Stomach smooth muscle (tissue), 2 donors: ENCODE data around the gene CLEC3B.

Source experiments
- H3K27ac ChIP-seq: one replicate; pipeline ENCODE4 v1.7.0; 2013; ENCODE audit warnings: mild to moderate bottlenecking, low read length, inconsistent platforms
- H3K27me3 ChIP-seq, 2 donors: one replicate each; pipeline ENCODE4 v1.7.0; 2013; ENCODE audit warnings: low read length in 2 of 2; ENCODE audit not compliant: insufficient read depth in 2 of 2, control insufficient read depth in 1 of 2
- H3K36me3 ChIP-seq, 2 donors: one replicate each; pipeline ENCODE4 v1.7.0; 2013; ENCODE audit warnings: low read length in 2 of 2; ENCODE audit not compliant: control insufficient read depth in 2 of 2, insufficient read depth in 2 of 2
- H3K4me1 ChIP-seq: one replicate; pipeline ENCODE4 v1.7.0; 2013; ENCODE audit warnings: low read length; ENCODE audit not compliant: control insufficient read depth, insufficient read depth
- H3K4me3 ChIP-seq, 2 donors: one replicate each; pipeline ENCODE4 v1.7.0; 2013; ENCODE audit warnings: low read length in 2 of 2
- H3K9ac ChIP-seq, 2 donors: one replicate each; pipeline ENCODE4 v1.7.0; 2013; ENCODE audit warnings: low read length in 2 of 2, mild to moderate bottlenecking in 1 of 2
- H3K9me3 ChIP-seq, 2 donors: one replicate each; pipeline ENCODE4 v1.7.0; 2013; ENCODE audit warnings: low read length in 2 of 2; ENCODE audit not compliant: control insufficient read depth in 2 of 2
- donor health status: healthy.
- donor health status: Pancreatic carcinoma.

CLEC3B gene

DNA sequence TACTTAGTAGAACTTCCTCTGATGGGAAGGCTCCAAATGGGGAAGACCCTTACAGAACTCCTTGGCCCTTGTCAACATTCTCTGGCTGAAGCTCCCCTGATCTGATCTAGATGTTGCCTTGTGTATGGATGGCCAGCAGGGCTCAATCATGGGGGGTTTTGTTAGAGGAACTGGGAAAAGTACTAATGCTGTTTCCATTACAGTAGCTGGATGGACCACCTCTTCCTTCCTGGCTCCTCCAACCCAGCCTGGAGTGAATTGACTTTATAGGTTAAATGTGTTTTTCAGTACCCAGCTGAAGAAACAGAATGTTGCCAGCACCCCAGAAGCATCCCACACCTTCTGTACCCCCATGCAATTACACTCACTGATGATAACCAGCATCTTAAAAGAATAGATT is 22.7 kb upstream of the CLEC3B start:
- no peak overlapping the region for H3K9ac ChIP-seq
- no peaks in the 10 kb centered on the region for H3K4me1 ChIP-seq
- H3K9me3 ChIP-seq, result no peaks in the 10 kb centered on the region
- no peak overlapping the region for H3K27ac ChIP-seq
- peaks cover 43 to 57% of the 10 kb centered on the region in 2 donors for H3K36me3 ChIP-seq
- no peaks in the 10 kb centered on the region for H3K27me3 ChIP-seq
- H3K4me3 ChIP-seq, result no peak overlapping the region

DNA sequence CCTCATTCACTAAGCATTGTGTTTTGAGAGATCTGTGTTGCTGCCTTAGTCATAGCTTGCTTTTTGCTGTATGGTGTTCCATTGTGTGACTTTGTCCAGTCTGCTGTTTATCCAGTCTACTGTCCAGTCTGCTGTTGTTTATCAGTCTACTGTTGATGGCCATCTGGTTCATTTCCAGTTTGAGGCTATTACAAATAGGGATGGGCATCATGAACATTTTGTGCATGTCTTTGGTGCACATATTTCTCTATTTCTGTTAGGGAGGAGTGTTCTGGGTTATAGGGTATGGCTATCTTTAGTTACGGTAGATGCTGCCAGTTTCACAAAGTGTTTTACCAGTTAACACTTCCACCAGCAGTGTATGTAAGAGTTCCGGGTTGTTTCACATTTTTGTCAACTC is 22.2 kb upstream of the CLEC3B start:
- H3K9me3 ChIP-seq, result no peaks in the 10 kb centered on the region
- H3K4me1 ChIP-seq, result no peaks in the 10 kb centered on the region
- no peak overlapping the region for H3K4me3 ChIP-seq
- H3K36me3 ChIP-seq, result peaks cover 42 to 54% of the 10 kb centered on the region in 2 donors
- no peak overlapping the region for H3K27ac ChIP-seq
- H3K9ac ChIP-seq, result no peak overlapping the region
- no peaks in the 10 kb centered on the region for H3K27me3 ChIP-seq

DNA sequence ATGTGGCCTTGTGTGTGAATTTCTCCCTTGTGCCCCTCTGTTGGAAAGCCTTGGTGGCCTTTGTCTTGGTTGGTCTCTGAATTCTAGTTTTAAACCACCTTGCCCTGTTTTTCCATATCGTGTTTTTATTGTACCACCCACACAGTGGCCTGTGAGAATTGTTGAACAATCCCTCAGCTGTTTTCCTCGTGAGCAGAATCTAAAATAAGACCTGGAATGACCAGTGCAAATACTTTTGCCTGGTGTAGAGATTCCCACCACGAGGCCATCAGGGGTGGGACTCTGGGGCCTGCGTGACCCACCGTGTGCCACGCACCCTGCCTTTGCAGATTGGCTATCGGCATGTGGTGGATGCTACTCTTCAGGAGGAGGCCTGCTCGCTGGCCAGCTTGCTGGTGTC is 19.0 kb upstream of the CLEC3B start:
- H3K9ac ChIP-seq, result no peak overlapping the region
- H3K27ac ChIP-seq, result no peak overlapping the region
- H3K36me3 ChIP-seq, result peaks cover 30 to 32% of the 10 kb centered on the region in 2 donors

DNA sequence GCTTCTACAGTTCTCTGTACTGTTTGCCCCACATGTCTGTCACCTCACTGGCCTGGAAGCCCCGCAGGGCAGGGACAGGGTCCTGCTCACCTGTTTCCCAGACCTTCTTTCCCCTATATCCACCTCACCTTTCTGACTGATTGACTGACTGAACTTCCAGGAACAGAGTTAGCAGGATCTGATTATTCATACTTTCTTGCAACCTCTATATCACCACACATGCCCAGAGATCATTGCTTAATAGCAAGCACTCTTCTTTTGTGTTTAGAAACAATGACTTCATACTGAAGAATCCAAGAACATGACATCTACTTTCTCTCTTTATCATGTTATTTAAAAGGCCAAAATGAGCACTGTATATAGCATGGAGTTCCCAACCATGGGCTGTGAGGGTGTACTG is 18.0 kb upstream of the CLEC3B start:
- no peaks in the 10 kb centered on the region for H3K27me3 ChIP-seq
- H3K4me3 ChIP-seq, result no peak overlapping the region
- no peaks in the 10 kb centered on the region for H3K9me3 ChIP-seq
- peaks cover 26 to 36% of the 10 kb centered on the region in 2 donors for H3K36me3 ChIP-seq
- no peak overlapping the region for H3K9ac ChIP-seq
- H3K4me1 ChIP-seq, result peaks cover 27% of the 10 kb centered on the region
- H3K27ac ChIP-seq, result no peak overlapping the region

More for the DNA sequence above, 19.0 kb upstream of the CLEC3B start:
- Histone ChIP-seq H3K4me1 (peaks cover 17% of the 10 kb centered on the region), H3K9me3 (no peaks in the 10 kb centered on the region), H3K27me3 (no peaks in the 10 kb centered on the region), H3K4me3 (no peak overlapping the region)

DNA sequence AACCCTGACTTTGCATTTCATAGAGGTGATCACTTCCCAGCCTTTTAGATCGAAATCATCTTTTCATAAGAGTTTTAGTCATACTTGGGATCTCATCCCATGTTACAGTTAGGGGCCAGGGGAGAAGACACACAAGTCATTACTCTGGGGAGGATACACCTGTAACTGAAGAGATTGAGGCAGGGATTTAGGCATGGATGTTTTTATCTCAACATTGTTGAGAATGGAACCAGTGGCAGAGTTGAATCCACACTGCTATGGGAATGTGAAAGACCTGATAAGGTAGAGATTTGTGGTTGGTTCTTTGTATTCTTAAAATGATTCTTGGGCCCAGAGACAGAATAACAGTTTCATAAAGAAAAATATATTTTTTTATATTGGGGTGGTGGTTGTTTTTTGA is 16.2 kb upstream of the CLEC3B start:
- Histone ChIP-seq H3K4me1 (peaks cover 28% of the 10 kb centered on the region), H3K4me3 (no peak overlapping the region), H3K9me3 (no peaks in the 10 kb centered on the region), H3K27me3 (no peaks in the 10 kb centered on the region), H3K36me3 (peaks cover 24 to 28% of the 10 kb centered on the region in 2 donors), H3K9ac (no peak overlapping the region), H3K27ac (peak overlapping the region; percentile 86)

DNA sequence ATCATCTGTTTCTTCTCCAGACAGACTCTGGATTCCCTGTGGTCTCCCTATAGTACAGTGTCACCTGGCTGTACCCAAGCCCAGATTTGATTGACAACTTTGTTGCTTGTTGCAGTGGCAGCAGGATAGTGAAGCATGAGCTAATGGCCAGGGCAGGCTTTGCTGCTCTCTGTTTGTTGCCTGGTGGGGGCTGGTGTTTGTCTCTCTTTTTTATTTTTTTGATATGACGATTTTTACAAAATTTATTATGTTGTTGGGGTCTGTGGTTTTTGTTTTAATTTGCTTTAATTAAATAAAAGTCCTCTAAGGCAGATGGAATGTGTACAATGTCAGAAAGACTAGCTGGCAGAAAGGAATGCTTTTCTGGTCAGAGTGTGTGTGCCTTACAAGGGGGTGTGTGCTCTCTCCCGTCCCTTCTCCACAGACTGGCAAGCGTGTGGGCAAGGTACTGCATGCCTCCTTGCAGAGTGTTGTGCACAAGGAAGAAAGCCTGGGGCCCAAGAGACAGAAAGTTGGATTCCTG is 15.2 kb upstream of the CLEC3B start:
- H3K9ac ChIP-seq, result no peak overlapping the region
- H3K36me3 ChIP-seq, result peaks cover 19 to 21% of the 10 kb centered on the region in 2 donors
- H3K9me3 ChIP-seq, result no peaks in the 10 kb centered on the region
- H3K4me1 ChIP-seq, result peaks cover 28% of the 10 kb centered on the region
- H3K27me3 ChIP-seq, result no peaks in the 10 kb centered on the region
- H3K27ac ChIP-seq, result peak overlapping the region; percentile 86
- no peak overlapping the region for H3K4me3 ChIP-seq

DNA sequence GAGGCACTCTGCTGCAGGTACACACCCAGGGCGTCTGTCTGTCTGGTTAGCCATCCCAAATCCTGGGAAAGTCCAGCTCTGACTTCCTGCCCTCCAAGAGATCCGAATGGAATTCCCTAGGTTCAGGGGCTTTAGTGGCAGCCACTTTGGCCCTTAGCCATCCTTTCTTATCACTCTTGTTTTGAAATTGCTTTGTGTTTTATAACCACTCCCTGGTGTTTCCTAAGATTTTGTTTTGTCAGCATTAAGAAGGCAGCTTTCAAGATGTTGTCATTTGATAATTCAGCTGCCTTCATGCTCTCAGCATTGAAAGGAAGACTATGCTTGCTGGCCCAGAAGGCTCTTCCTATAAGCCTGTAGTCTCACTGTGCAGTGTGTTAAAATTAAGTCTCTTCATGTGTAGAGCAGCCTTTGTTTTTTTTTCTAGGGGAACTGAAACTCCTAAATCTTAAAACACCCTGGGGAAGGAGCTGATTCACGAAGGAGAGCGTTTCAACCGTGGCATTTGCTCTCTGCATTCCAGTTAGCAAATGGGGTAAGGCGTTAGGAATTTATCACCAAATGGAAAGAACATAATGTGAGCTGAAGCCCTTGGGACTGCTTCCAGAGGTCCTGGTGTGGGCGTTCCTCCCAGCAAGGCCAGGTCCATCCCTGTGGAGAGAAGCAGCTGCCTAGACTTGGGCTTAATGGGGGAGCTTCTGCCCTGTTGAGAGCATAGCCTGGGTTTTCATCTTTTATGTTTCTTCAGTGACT is 14.2 kb upstream of the CLEC3B start:
- H3K36me3 ChIP-seq, result peaks cover 18 to 22% of the 10 kb centered on the region in 2 donors
- H3K27me3 ChIP-seq, result no peaks in the 10 kb centered on the region
- peak overlapping the region; percentile 86 for H3K27ac ChIP-seq
- H3K4me1 ChIP-seq, result peaks cover 28% of the 10 kb centered on the region
- H3K9ac ChIP-seq, result peak overlapping the region in 1 of 2 donors; percentile 64
- no peaks in the 10 kb centered on the region for H3K9me3 ChIP-seq
- peak overlapping the region; percentile 20 to 44 for H3K4me3 ChIP-seq

DNA sequence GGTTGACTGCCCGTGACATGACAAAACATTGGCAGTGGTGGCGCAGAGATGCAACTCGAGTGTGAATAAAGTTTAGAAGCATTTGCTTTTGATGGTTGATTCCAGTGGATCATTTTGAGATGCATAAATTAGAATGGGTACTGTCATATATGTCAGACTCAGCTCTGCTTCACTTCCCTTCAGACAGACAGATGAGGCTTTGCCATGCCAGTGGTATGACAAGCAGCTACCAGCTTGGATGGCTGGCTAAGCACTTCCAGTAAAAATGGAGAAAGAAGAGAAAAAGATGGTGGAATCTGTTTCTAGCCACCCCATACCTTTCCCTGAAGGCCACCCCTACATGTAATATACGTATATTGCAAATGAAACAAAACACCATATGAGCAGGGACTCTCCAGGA is 13.5 kb upstream of the CLEC3B start:
- no peaks in the 10 kb centered on the region for H3K9me3 ChIP-seq
- H3K9ac ChIP-seq, result no peak overlapping the region
- H3K4me3 ChIP-seq, result peak overlapping the region; percentile 20 to 44
- peaks cover 14 to 17% of the 10 kb centered on the region in 2 donors for H3K36me3 ChIP-seq
- H3K4me1 ChIP-seq, result peaks cover 28% of the 10 kb centered on the region
- no peaks in the 10 kb centered on the region for H3K27me3 ChIP-seq
- peak overlapping the region; percentile 86 for H3K27ac ChIP-seq

DNA sequence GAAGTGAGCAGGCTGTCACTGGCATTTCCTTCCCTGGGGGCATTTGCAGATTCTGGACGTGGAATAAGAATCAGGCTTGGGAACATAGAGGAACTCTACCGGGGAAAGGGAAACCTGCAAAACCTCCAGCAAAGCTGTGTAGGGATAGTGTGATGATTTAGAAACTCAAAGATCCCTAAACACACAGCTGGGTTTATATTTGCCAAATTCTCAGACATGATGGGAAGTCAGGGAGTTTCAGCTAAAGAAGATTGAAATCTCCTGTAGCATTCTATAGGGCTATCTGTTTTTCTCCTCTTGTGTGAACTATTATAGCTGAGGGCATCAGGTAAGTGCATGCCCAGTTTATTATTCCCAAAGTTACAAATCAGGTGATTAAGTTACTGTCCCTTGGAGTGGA is 9.2 kb upstream of the CLEC3B start:
- Histone ChIP-seq H3K9ac (no peak overlapping the region), H3K4me3 (no peak overlapping the region), H3K27ac (no peak overlapping the region), H3K36me3 (peaks cover 5 to 8% of the 10 kb centered on the region in 2 donors), H3K27me3 (no peaks in the 10 kb centered on the region), H3K4me1 (peaks cover 18% of the 10 kb centered on the region), H3K9me3 (no peaks in the 10 kb centered on the region)

DNA sequence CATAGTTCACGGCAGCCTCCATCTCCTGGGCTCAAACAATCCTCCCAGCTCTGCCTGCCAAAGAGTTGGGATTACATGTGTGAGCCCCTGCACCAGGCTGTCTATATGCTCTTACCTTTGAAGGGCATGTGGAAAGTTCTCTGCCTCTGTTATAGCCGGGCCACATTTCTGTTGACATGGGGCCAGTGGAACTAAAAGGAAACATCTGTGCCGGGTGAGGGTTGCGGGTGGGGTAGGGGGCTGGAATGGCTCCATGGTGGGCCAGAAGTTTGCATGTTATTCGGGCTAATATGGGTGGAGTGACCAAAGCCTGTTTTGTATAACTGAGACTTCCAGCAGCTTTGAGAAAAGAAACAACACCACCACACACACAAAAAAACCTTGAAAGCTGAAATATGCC is 8.3 kb upstream of the CLEC3B start:
- H3K4me1 ChIP-seq, result peaks cover 9% of the 10 kb centered on the region
- H3K36me3 ChIP-seq, result peaks cover 0 to 8% of the 10 kb centered on the region in 2 donors
- H3K4me3 ChIP-seq, result no peak overlapping the region
- no peaks in the 10 kb centered on the region for H3K27me3 ChIP-seq
- no peak overlapping the region for H3K9ac ChIP-seq
- H3K9me3 ChIP-seq, result no peaks in the 10 kb centered on the region
- no peak overlapping the region for H3K27ac ChIP-seq

DNA sequence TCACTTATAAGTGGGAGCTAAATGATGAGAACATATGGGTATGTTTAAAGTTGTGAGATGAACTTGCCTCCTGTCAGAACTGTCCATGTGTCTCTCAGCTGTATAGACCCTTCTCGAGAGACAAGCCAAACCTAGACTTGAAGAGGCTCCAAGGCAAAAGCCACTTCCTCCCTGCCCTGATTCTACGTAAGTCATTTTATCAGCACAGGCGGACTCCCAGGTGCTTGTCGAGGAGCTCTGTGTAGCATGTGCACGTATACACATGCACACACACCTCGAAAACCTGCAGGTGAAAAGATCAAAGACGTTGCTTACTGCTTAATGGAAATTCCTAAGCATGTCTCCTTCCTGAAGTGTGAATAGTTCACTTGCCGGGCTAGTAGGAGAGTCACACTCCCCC is 5.6 kb upstream of the CLEC3B start:
- no peak overlapping the region for H3K4me3 ChIP-seq
- H3K27ac ChIP-seq, result peak overlapping the region; percentile 46
- H3K9ac ChIP-seq, result no peak overlapping the region
- H3K36me3 ChIP-seq, result peaks cover 0 to 3% of the 10 kb centered on the region in 2 donors
- H3K9me3 ChIP-seq, result no peaks in the 10 kb centered on the region
- peaks cover 15% of the 10 kb centered on the region for H3K4me1 ChIP-seq
- H3K27me3 ChIP-seq, result no peaks in the 10 kb centered on the region
